SIG-M5 treated with dmso at 0.1 percent for 504 hours (cell line): Measurements from ENCODE around the gene METAP1D.
A peak's percentile ranks its signal among the peaks of the same experiment; 100 is the strongest.
"Not testable (repeated sequence)": the region's sequence is repeated elsewhere in the genome, so short reads cannot be mapped to it uniquely, and the experiment has no call there.

Source experiments
- DNase-seq: peaks from one replicate; lab custom pipeline; 2025; ENCODE audit not compliant: unreplicated experiment; lab: John Stamatoyannopoulos, UW

Gene METAP1D

DNA sequence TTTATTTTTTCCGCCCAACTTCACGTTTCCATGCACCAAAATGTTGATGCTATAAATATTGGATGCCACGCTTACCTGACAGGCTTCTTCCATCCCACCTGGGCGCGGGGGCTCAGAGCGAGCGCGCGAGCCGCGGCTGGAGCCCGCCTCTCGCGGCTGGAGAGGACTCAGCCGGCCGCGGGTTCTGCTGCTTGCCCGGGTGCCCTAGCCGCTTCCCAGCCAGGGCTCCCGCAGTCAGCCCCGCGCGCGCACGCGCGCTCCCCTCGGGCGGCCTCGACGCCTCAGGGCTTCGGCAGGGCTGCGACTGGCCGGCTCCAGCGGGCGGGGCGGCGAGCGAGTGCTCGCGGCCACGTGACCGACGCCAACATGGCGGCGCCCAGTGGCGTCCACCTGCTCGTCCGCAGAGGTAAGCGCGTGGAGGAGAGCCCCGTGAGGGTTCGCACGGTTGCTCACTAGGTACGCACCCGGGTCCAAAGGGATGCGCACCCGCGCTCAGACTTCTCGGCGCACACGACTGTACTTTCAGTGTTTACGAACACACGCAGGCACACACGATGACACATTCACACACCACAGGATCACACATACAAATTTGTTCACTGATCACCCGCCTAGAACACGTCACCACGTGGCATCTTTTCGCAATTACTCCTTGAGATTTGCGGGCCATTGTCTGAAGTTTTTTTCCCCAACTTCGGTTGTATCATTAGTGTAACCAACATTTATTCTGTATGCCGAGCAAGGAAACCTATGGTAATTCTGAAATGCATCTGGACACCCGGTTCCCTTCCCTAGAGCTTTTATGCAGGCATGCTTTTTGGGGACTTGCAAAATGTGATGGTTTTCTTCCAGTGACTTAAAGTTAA, at the start of gene METAP1D:
TSS of gene METAP1D (plus strand) at position 350 of the 866 bp plus-strand sequence. CDS start at position 367, 17 bp downstream.
- DNase-seq = peak; percentile 89

DNA sequence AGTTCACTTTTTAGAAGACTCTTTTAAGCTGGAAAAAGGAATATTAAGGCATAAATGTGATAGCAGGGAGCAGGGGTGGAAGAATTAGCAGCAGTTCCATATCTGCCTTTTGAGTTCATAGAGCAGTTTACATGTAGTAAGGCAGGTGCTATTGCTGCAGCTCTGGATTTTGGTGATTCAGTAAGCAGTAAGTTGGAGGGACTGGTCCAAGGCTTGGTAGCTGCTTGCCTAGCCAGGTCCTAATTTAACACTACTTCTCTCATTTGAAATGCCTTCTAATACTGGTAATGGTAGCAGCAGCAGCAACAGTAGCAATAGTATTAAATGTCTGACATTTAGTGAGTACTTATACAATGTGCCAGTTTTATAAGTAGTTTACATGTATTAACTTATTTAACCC, 47.5 kb upstream of the METAP1D start:
- no peak for DNase-seq

DNA sequence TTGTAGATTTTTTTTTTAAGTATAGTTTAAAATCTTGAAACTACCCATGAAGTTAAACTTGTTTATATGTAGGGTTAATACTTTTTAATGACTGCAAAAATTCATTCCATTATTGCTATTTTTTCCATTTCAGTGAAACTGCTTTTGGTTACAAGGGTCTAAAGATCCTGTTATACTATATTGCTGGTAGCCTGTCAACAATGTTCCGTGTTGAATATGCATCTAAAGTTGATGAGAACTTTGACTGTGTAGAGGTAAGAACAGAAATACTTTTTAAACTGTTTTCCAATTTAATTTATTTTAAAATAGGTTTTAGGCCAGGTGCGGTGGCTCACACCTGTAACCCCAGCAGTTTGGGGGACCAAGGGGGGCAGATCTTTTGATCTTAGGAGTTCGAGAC, 47.0 kb upstream of the METAP1D start:
- DNase-seq = no peak

DNA sequence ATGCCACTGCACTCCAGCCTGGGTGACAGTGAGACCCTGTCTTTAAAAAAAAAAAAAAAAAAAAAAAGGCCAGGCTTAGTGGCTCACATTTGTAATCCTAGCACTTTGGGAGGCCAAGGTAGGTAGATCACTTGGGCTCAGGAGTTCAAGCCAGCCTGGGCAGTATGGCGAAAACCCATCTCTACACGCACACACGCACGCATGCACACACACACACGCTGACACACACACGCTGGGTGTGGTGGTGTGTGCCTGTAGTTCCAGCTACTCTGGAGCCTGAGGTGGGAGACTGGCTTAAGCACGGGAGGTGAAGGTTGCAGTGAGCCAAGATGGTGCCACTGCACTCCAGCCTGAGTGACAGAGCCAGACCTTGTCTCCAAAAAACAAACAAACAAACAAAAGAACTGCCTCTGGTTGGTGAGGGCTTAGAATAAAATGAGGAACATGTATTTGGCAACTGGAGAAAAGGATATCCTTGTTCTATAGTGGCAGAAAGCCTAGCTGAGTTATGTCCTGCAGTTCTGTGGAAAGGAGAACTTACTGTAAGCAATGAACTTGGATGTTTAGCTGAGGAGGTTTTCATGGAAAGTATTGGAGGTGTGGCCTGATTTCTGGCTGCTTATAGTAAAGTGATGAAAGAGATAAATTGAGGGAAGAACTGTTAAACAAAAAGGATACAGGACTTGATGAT, 43.5 kb upstream of the METAP1D start:
- peak; percentile 98 for DNase-seq

DNA sequence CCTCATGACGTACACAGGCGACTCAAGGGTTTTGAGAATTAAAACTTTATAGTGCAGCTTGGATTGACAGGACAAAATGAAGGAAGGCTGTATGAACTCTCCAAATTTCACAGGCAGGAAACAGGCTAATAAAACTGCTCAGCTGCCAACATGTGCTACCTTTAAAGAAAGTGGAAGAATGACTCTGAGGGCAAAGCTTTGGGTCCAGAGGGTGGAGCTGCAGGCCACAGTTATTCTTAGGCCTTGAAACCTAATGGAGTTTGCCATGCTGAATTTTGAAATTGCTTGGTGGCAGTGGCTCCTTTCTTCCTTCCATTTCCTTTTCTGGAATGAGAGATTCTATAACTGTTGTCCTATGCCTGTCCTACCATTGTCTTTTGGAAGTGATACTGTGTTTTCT, 42.7 kb upstream of the METAP1D start:
- DNase-seq = peak; percentile 72

DNA sequence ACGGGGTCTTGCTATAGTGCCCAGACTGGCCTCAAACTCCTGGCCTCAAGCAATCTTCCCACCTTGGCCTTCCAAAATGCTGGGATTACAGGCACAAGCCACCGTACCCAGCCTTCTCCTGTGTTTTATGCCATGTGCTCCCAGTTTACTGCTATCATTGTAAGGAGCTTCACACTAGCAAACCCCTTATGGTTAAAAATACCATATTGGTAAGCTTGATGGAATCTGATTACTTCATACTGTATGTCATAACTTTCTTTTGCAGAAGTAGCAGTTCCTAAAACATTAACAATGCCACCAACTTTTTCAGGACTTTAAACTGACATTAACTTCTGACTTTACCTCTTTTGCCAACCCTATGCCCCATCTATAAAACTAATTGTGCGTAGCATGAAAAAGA, 41.3 kb upstream of the METAP1D start:
- peak; percentile 93 for DNase-seq

DNA sequence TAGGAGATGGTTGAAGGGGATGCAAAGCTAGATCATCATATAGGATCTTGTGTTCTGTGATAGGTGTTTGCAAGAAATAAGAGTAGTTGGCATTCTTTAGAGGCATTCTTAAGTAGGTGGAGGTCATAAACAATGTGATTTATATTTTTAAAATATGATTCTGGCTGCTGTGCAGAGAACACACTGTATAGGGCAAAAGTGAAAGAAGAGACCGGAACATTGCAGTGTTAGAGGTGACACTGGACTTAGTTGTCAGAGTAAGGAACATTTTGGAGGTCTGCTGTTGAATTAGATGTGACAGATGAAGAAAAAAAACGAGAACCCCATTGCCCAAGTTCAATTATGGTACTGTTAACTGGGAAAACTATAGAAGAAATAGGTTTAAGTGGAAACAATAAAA, 39.8 kb upstream of the METAP1D start:
- no peak for DNase-seq

DNA sequence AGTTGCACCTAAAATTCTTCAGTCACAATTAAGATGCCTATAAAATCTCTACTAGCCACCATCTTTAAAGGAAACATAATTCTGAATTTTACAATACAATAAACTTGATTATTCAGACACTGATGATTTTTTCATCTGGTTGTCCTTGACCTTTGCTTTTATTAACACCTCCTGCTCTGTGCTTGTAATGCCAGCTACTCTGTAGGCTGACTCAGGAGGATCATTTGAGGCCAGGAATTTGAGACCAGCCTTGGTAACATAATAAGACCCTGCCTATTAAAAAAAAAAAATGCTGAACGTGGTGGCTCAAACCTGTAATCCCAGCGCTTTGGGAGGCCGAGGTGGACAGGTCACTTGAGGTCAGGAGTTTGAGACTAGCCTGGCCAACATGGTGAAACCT, 39.2 kb upstream of the METAP1D start:
- DNase-seq = no peak

DNA sequence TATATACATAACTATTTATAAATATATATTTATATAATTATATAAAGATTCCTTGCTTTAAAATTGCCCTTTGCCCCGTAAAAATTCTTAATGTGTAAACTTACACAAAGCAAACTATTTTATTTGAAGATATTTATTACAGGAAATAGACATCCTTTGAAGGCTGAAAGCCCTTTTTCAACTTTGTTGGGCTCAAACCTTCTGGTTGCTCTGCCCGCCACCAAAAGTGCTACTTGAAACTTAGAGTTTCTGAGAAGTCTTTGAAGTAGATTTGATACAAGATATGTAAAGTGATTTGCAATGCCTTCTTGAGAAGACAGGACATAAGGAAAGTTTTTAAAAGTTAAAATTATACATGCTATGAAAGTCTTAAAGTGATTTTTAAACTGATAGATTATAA, 36.6 kb upstream of the METAP1D start:
- no peak for DNase-seq

DNA sequence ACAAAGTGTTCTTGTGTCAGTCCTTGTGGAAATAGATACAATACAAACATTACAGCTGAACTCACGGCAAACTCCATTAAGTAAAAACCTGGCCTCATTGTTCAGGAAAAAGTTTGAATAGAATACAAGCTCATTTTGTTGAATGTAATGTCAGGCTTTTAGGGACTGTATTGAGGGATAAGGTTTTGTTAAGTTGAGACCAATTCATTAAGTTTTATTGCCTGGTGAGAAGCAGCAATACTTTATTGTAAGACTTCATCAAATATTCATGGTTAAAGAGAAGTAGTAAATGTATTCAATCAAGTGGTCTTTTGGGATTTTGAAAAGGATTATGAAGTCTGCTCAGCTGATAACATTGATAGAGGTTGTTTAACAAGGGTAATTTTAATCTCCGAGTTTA, 35.4 kb upstream of the METAP1D start:
- DNase-seq = no peak

DNA sequence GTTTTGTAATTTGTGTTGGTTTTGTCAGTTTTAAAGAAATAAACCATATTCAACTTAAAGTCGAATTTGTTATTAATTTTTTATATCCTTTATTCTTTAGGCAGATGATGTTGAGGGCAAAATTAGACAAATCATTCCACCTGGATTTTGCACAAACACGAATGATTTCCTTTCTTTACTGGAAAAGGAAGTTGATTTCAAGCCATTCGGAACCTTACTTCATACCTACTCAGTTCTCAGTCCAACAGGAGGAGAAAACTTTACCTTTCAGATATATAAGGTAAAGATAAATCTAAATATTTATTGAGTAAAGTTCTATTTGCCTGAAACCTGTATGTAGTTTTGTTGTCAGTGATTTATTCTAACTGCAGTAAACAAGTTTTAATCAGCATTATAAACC, 34.5 kb upstream of the METAP1D start:
- no peak for DNase-seq

DNA sequence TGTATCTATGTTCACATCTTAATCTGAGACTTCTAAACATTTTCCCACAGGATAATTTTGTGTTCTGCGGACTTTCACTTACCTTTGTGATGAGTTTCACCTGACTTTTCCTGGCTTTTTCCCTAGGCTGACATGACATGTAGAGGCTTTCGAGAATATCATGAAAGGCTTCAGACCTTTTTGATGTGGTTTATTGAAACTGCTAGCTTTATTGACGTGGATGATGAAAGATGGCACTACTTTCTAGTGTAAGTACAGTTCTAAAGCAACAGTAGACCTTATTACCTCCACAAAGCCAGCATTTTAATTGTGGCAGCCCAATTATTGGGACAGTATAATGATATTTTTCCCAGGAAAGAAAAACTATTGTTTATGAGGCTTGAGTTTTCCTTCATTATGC, 34.1 kb upstream of the METAP1D start:
- DNase-seq = no peak

DNA sequence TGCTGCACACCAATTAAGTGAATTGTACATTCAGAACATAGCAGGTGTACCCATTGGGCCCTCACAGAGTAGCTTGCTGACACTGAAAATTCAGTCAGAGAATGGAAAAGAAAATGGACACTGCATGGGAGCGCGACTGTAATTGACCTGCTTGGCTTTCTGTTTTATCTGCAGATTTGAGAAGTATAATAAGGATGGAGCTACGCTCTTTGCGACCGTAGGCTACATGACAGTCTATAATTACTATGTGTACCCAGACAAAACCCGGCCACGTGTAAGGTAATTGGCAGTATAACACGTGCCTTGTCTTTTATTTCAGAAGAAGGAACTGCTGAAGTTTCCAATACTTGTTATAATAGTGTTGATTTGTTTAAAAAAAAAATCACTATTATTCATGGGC, 33.5 kb upstream of the METAP1D start:
- no peak for DNase-seq

DNA sequence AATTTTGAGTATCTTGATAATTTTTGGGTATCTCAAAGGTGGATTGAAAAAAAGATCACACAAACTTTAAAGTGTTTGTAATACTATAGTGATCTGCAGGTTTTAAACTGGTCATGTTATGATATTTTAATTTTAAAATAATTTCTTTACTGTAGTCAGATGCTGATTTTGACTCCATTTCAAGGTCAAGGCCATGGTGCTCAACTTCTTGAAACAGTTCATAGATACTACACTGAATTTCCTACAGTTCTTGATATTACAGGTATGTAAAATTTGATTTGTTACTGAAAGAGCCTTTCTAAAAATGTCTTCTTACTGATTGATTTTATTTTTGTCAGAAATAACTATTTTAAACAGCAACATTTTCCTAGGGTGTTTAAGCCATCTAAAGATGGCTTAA, 33.1 kb upstream of the METAP1D start:
- DNase-seq = no peak

DNA sequence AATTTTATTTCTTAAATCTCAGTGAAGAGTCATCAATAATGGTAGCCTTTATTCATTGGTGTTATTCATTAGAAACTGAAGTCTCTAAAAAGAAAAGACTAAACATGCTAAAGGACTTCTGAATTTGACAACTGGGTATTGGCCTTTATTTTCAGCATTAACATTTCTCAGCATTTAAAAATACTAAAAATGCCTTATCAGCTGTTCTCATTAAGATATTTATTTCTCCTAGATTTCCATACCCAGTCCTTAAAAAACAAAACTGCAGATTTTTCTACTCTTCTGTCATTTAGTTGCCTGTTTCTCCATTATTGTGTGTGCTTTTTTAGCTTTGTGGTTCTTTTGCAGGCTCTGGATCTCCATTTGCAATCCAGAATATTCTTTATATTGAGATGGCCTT, 31.2 kb upstream of the METAP1D start:
- DNase-seq = no peak

DNA sequence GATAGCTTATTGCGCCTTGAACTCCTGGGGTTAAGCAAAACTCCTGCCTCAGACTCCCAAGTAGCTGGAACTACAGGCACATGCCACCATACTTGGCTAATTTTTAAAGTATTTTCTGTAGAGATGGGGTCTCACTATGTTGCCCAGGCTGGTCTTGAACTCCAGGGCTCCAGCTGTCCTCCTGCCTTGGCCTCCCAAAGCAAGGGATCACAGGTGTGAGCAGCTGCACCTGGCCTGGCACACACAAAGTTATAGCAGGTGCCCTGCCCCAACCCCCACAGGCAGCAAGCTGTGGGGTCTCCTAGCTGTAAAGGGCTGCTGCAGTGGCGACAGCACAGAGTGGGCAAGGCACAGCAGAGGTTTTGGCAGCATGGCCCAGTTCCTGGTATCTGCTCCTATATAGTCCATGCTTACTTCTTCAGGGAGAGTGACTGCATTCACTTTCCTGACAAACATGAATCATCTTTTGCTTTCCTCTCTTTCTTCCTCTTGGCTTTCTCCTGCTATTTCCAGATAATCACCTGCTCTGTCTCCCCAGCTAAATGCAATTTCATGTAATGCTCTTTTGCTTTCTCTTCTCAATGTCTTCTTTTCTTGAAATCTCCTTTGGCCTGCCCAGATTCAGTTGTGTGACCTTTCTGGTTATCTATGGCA, 27.3 kb upstream of the METAP1D start:
- no peak for DNase-seq

DNA sequence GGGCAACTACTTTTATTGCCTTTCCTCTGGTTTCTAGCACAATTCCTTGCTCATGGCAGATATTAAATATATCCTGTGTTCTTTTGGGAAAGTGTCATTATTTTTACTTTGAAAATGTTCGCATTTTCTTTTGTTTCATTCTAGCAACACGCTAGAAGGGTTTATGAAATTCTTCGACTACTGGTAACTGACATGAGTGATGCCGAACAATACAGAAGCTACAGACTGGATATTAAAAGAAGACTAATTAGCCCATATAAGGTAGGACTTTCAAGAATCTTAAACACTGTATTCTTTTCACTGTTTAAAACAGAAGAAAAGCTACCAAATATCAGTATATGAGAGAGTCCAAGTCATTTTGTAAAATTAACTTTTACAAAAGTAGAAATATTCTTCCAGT, 20.6 kb upstream of the METAP1D start:
- no peak for DNase-seq

DNA sequence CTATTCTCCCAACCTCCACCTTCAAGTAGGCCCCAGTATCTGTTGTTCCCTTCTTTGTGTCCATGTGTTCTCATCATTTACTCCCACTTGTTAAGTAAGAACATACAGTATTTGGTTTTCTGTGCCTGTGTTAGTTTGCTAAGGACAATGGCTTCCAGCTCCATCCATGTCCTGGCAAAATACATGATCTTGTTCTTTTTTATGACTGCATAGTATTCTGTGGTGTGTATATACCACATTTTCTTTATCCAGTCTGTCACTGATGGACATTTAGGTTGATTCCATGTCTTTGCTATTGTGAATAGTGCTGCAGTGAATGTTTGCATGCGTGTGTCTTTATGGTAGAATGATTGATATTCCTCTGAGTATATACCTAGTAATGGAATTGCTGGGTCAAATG, 15.8 kb upstream of the METAP1D start:
- not testable (repeated sequence) for DNase-seq

DNA sequence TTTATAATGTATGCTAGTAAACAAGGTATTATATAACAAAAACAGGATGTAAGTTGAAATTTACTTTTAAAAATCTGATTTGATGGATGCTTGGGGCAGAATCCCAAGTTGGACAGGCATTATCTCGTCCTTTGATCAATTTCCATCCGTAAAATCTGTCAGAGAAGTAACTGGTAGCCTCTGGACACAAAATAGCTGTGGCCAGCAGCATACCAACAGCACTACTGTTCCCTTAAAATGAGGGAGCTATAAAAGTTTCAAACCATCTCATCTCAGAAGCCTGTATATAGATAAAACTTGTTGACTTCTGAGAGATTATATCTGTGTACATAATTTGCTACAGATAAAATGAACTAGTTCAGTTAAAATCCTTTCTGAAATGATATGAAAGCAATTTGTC, 14.7 kb upstream of the METAP1D start:
- no peak for DNase-seq

DNA sequence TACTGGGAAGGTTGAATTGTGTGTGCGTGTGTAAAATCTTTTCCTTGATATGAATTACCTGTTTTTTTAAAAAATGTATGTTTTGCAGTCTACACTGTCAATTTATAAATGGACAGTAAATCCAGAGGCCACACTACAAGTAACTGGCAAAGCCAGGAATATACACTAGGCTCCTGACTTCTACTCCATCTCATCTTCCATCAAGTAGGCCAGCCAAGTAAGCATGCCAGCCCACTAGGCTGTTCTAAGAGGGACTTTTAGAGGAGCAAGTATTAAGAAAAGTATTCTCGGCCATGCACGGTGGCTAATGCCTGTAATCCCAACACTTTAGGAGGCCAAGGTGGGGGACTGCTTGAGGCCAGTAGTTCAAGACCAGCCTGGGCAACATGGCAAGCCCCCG, 13.0 kb upstream of the METAP1D start:
- DNase-seq = no peak

DNA sequence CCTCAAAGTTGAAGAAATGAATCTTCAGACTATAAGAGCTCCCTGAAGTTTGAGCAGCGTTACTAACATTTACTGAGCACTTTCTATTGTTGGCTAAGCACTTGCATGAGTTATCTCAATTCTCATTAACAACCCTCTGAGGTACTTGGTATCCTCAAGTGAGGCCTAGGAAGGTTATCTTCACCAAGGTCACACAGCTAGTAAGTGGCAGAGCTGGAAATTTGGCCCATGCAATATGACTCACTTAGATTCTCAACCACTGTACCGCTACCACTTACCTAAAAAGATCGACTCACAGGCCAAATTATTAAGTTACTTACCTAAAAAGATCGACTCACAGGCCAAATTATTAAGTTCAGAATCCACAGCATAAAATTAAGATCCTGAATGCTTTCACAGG, 8.7 kb upstream of the METAP1D start:
- DNase-seq = no peak

DNA sequence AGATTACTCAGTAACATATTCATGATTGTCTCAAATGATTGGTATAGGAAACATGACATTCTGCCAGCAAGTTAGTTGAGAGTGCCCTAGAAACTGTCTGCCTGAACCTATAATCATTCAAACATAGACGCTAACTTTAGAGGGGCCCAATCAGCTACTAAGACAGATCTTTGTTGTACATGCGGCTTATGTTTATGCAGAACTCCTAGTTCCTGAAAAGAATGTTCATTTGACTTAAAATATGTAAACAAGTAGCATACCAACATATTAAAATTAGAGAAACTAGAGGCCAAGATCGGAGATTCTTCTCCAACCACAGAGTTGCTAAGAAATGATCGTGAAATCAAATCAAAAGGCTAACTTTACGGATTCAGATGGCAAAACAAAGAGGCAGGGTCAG, 4.2 kb upstream of the METAP1D start:
- no peak for DNase-seq
